Spleen (tissue), 11 donors: ENCODE data around the gene ZFAND2A. TPM values are rescaled to one million over a fixed set of nuclear protein-coding genes. Genes with fewer than 3 reads are reported as not detected.

Source experiments
- DNase-seq: peaks from one replicate; pipeline ENCODE4 v3.0.0-alpha.2; 2020
- H3K27ac ChIP-seq, 8 donors: fragments of 200-600 bp; sonication (generic) in 7 of 8; 1 replicate in 4 of 8; 2 replicates in 4 of 8; pipeline versions ENCODE4 v1.5.0 to v1.8.0; 2016 to 2021; ENCODE audit warnings: inconsistent platforms in 4 of 8, mild to moderate bottlenecking in 4 of 8, moderate library complexity in 1 of 8
- H3K27me3 ChIP-seq, 7 donors: fragments of 200-600 bp; sonication (generic) in 6 of 7; replicated peaks in 1 of 7; 1 replicate in 4 of 7; 2 replicates in 3 of 7; pipeline versions ENCODE4 v1.5.0 to v1.8.0; 2016 to 2021; ENCODE audit warnings: inconsistent platforms in 3 of 7, mild to moderate bottlenecking in 1 of 7
- H3K36me3 ChIP-seq, 6 donors: fragments of 200-600 bp; sonication (generic) in 5 of 6; 1 replicate in 4 of 6; 2 replicates in 2 of 6; pipeline versions ENCODE4 v1.5.0 to v1.8.0; 2016 to 2021; ENCODE audit warnings: inconsistent platforms in 2 of 6
- H3K4me1 ChIP-seq, 6 donors: fragments of 200-600 bp; sonication (generic) in 5 of 6; 1 replicate in 3 of 6; 2 replicates in 3 of 6; pipeline versions ENCODE4 v1.5.0 to v1.8.0; 2016 to 2021; ENCODE audit warnings: inconsistent platforms in 3 of 6
- H3K4me3 ChIP-seq, 8 donors: fragments of 200-600 bp; sonication (generic) in 7 of 8; 1 replicate in 4 of 8; 2 replicates in 4 of 8; pipeline versions ENCODE4 v1.5.0 to v1.8.0; 2016 to 2021; ENCODE audit warnings: inconsistent platforms in 4 of 8, mild to moderate bottlenecking in 4 of 8, moderate library complexity in 2 of 8
- H3K9me3 ChIP-seq, 8 donors: fragments of 200-600 bp; sonication (generic) in 7 of 8; 1 replicate in 4 of 8; 2 replicates in 4 of 8; pipeline versions ENCODE4 v1.5.0 to v1.8.0; 2016 to 2021; ENCODE audit warnings: inconsistent platforms in 4 of 8
- POLR2A ChIP-seq, 3 donors: fragments of 450-650 bp; IDR thresholded peaks; one replicate each; pipeline ENCODE4 v1.5.1; 2017; ENCODE audit warnings: antibody characterized with exemption in 3 of 3, mild to moderate bottlenecking in 1 of 3
- POLR2AphosphoS5 ChIP-seq, 3 donors: sonication (generic); formaldehyde crosslinking; IDR thresholded peaks; one replicate each; pipeline ENCODE4 v1.5.1; 2017; ENCODE audit warnings: antibody characterized with exemption in 3 of 3
- WGBS, 5 donors: extraction: QIAGEN DNeasy Blood & Tissue Kit in 3 of 5; methylation state at CpG; one replicate each; pipeline versions ENCODE4 v1.1.5 to v1.1.7; 2013 to 2018; 5-methylcytosine and 5-hydroxymethylcytosine counted together
- intact Hi-C: fragments of 100-400 bp; cut with DNase I; formaldehyde crosslinking; loops from one replicate; pipeline ENCODE4 v1.15.0; 2023; ENCODE audit warnings: low total_unique reads
- polyA plus RNA-seq, 3 donors: library from polyadenylated mRNA; stranded (reverse); fragments of 200-250 nt; gene quantifications; one replicate each; pipeline ENCODE4 v1.2.1, GENCODE V29; 2013
- total RNA-seq, 7 donors: library from RNA; depleted of rRNA in 3 of 7; stranded (reverse); fragments of >200 nt in 3 of 7; fragmentation: NEBNext Ultra II Directional in 4 of 7; extraction: Animal tissue kit (Norgen Biotek cat#: 25700) in 4 of 7; gene quantifications; one replicate each; pipeline versions ENCODE4 v1.1.0 to v1.2.1, GENCODE V29; 2016 to 2021
- TF ChIP-seq, protein P1 (sequence below), 11 experiments: fragments of 200-600 bp in 7 of 11; fragments of 450-650 bp in 4 of 11; sonication (generic) in 4 of 11; IDR thresholded peaks in 8 of 11; conservative IDR thresholded peaks in 3 of 11; 1 replicate in 7 of 11; 2 replicates in 4 of 11; pipeline versions ENCODE4 v1.4.0 to v1.8.0; 2016 to 2021; ENCODE audit warnings: antibody characterized with exemption in 11 of 11, inconsistent platforms in 4 of 11, mild to moderate bottlenecking in 1 of 11
- donor health status: healthy with polysubstance abuse.
- donor health status: DM: no; HTN: no; CAD: no; lungs with moderate emphysema.
- donor health status: DM: no; HTN: no; CAD: no.
- donor health status: Bipolar disorder and iron deficiency.
- donor health status: healthy.
- donor health status: DM: no; HTN: no; CAD: no.
- donor health status: DM: yes; HTN: yes; CAD: no.

Gene ZFAND2A
- total and polyA plus RNA-seq, 10 donors: 18.3 to 41.7 (median 24.4) TPM

DNA sequence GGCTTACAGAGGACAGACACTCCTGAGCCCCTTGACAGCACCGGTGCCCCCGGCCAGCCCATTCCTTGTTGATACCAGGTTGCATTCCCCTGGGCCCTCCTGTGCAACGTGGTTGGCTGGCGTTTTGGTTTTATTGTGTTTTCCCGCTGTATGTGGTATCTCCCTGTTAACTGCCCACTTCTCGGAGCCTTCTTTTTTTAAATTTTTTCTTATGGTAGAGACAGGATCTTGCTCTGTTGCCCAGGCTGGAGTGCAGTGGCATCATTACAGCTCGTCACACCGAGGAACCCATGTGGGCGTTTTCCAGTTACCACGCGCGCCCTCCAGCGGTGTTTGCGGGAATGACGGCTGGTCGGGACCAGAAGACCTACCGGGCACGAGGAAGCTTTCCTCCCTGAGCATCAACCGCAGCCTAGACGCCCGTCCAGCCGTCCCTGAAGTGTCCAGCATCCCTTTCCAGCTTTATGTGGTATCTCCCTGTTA is 16.9 kb upstream of the ZFAND2A start:
- H3K27me3 ChIP-seq: peaks cover 0 to 37% (median 0%) of the 10 kb centered on the region in 7 donors
- H3K36me3 ChIP-seq: no peaks in the 10 kb centered on the region
- peaks cover 0 to 6% (median 0%) of the 10 kb centered on the region in 8 donors for H3K9me3 ChIP-seq
- intact Hi-C loops: loop anchor here (10.0 kb wide), 2 partner anchors 92 to 182 kb away; partner anchors contain the start of gene GPER1
- no peak overlapping the region for H3K4me3 ChIP-seq
- TF ChIP-seq, protein P1, sequence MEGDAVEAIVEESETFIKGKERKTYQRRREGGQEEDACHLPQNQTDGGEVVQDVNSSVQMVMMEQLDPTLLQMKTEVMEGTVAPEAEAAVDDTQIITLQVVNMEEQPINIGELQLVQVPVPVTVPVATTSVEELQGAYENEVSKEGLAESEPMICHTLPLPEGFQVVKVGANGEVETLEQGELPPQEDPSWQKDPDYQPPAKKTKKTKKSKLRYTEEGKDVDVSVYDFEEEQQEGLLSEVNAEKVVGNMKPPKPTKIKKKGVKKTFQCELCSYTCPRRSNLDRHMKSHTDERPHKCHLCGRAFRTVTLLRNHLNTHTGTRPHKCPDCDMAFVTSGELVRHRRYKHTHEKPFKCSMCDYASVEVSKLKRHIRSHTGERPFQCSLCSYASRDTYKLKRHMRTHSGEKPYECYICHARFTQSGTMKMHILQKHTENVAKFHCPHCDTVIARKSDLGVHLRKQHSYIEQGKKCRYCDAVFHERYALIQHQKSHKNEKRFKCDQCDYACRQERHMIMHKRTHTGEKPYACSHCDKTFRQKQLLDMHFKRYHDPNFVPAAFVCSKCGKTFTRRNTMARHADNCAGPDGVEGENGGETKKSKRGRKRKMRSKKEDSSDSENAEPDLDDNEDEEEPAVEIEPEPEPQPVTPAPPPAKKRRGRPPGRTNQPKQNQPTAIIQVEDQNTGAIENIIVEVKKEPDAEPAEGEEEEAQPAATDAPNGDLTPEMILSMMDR (IDR thresholded peaks at IDR 0.05 in 8 of 11, conservative IDR thresholded peaks at IDR 0.05 in 3 of 11): peak; percentile 26 to 82 (median 66)
- TF ChIP-seq POLR2AphosphoS5 (IDR thresholded peaks at IDR 0.05): no peak
- H3K27ac ChIP-seq: no peak overlapping the region
- H3K4me1 ChIP-seq: peaks cover 8 to 18% (median 13%) of the 10 kb centered on the region in 6 donors
- 34 to 41% (median 37%) methylated on average over 22 of the region's 22 CpGs for WGBS, 5 donors
- peak; percentile 90 for DNase-seq

DNA sequence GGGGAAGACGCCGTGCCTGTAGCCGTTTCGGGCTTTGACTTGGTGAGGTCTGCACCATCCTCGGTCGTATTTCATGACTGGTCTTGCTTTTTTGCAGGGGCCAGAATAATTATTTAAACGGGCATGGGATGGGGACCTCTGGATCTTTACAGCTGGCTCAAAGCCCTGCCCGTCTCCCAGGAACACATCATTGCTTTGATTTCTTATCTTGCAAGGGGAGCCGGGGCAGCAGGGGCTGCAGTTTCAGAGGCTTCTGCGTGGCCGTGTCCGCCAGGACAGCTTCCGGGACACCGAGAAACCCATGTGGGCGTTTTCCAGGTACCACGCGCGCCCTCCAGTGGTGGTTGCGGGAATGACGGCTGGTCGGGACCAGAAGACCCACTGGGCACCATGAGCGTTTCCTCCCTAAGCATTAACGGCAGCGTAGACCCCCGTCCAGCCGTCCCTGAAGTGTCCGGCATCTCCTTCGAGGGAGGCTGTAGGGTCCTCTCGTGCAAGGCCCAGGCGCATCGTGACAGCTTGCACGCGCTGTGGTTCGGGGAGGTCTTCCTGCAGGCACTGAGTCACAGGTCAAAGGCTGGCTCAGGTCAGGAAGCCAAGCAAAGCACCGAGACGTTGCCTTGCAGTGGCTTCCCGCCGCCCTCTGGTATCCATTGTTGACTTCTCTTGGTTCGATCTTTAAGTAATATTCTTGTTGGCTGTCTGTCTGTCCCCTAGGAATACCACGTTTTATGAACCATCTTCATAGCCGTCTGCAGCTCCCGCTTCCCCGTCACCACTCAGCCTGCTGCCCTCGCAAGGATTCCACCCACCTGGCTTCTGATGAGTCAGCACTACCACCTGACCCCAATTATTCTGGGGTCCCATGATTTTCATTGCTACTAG is 16.2 kb upstream of the ZFAND2A start:
- Histone ChIP-seq H3K4me1 (peaks cover 8 to 18% (median 13%) of the 10 kb centered on the region in 6 donors), H3K27ac (peak overlapping the region in 3 of 8 donors; percentile 8 to 39 (median 22)), H3K4me3 (peak overlapping the region in 3 of 8 donors; percentile 12 to 62 (median 13)), H3K27me3 (peaks cover 0 to 30% (median 0%) of the 10 kb centered on the region in 7 donors), H3K36me3 (no peaks in the 10 kb centered on the region), H3K9me3 (peaks cover 0 to 6% (median 0%) of the 10 kb centered on the region in 8 donors)
- TF ChIP-seq POLR2AphosphoS5 (IDR thresholded peaks at IDR 0.05) (peak in 2 of 3 donors; percentile 45 to 56), POLR2A (IDR thresholded peaks at IDR 0.05) (peak in 1 of 3 donors; percentile 23)
- TF ChIP-seq, protein P1 (IDR thresholded peaks at IDR 0.05 in 8 of 11, conservative IDR thresholded peaks at IDR 0.05 in 3 of 11): peak; percentile 81 to 97 (median 90)
- WGBS, 5 donors: 23 to 31% (median 24%) methylated on average over 29 to 44 of the region's 44 CpGs
- intact Hi-C loops: loop anchor here (10.0 kb wide), 2 partner anchors 91 to 181 kb away; partner anchors contain the start of gene GPER1
- peak; percentile 93 for DNase-seq

DNA sequence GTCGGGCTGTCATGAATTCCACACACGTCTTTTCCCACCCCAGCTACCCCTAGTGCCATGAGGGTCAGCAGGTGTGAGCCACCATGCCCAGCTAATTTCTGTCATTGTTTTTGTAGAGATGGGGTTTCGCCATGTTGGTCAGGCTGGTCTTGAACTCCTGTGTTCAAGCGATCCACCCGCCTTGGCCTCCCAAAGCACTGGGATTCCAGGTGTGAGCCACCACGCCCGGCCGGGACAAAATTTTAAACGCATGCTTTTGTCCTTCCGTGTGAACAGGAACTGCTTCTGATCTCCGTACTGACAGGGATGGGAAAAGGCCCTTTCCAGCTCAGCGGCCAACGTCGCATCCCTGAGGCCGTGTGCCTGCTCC is 15.6 kb upstream of the ZFAND2A start:
- 91 to 96% (median 93%) methylated on average over 14 to 15 of the region's 15 CpGs for WGBS, 5 donors

DNA sequence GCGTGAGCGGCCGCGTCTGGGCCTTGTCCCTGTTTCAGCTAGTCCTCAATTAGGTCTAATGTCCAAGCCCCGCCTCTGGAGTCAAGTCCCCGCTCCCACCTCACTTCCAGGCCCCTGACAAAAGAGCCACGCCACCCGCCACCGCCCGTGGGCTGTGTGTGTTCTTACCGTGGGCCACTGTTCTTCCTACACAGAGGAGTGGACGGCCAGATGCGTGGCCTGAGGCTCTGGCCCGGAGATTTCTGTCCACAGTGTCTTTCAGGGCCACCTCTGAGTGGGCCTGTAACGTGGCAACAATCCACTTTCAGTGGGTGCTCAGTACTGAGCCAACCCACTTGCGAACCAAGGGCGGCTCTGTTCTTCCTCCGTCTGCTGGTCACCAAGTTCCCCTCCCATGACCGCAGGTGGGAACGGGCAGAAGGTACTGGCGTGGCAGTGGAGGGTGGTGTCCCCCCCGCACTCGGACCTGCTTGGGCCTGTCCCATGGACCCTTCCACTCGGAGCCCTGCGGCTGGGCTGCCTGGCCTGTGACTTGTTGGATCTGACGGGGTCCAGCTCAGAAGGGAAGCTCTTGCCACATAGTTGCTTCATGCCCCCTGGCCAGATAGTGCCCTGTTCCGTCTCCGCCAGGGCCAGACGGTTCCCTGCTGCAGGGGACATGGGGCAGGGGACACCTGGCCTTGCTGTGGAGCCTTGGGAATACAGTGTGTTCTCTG is 15.0 kb upstream of the ZFAND2A start:
- no peaks in the 10 kb centered on the region for H3K36me3 ChIP-seq
- TF ChIP-seq POLR2AphosphoS5 (IDR thresholded peaks at IDR 0.05) (no peak), POLR2A (IDR thresholded peaks at IDR 0.05) (no peak)
- TF ChIP-seq, protein P1 (IDR thresholded peaks at IDR 0.05 in 8 of 11, conservative IDR thresholded peaks at IDR 0.05 in 3 of 11): no peak
- no peak overlapping the region for H3K27ac ChIP-seq
- peaks cover 0 to 22% (median 0%) of the 10 kb centered on the region in 7 donors for H3K27me3 ChIP-seq
- WGBS, 5 donors: 88 to 95% (median 92%) methylated on average over 25 to 29 of the region's 29 CpGs
- H3K4me1 ChIP-seq: peaks cover 8 to 25% (median 15%) of the 10 kb centered on the region in 6 donors
- H3K4me3 ChIP-seq: no peak overlapping the region
- peaks cover 0 to 6% (median 0%) of the 10 kb centered on the region in 8 donors for H3K9me3 ChIP-seq
- intact Hi-C loops: loop anchor here (10.0 kb wide), 2 partner anchors 90 to 180 kb away; partner anchors contain the start of gene GPER1
- no peak for DNase-seq

More for the DNA sequence above, 15.6 kb upstream of the ZFAND2A start:
- intact Hi-C loops: loop anchor here (10.0 kb wide), 2 partner anchors 91 to 181 kb away; partner anchors contain the start of gene GPER1
- H3K4me3 ChIP-seq: peak overlapping the region in 1 of 8 donors; percentile 62
- H3K27me3 ChIP-seq: peaks cover 0 to 25% (median 0%) of the 10 kb centered on the region in 7 donors
- H3K9me3 ChIP-seq: peaks cover 0 to 6% (median 0%) of the 10 kb centered on the region in 8 donors
- H3K36me3 ChIP-seq: no peaks in the 10 kb centered on the region
- no peak for DNase-seq
- H3K4me1 ChIP-seq: peaks cover 8 to 20% (median 13%) of the 10 kb centered on the region in 6 donors
- peak overlapping the region in 3 of 8 donors; percentile 8 to 39 (median 22) for H3K27ac ChIP-seq
- TF ChIP-seq POLR2AphosphoS5 (IDR thresholded peaks at IDR 0.05): no peak
- no peak for TF ChIP-seq POLR2A (IDR thresholded peaks at IDR 0.05)
